ENCODE data around the gene ZNF718.

GRCh38 chr4:139691-140090 is 15.4 kb downstream of the ZNF718 start:
- TF ChIP-seq CTCF (IDR thresholded peaks at IDR 0.05): no peak
- no peak for TF ChIP-seq POLR2A (IDR thresholded peaks at IDR 0.05)
